GM19328 (cell line): ENCODE data around the gene ZNF888.
A peak's percentile ranks its signal among the peaks of the same experiment; 100 is the strongest.
"Not testable (repeated sequence)": the region's sequence is repeated elsewhere in the genome, so short reads cannot be mapped to it uniquely, and the experiment has no call there.

Experiments
- ATAC-seq: cut with Tn5 transposase; IDR thresholded peaks from one replicate; pipeline ENCODE4 v1.9.1; 2021; ENCODE audit warnings: mild to moderate bottlenecking, moderate library complexity; ENCODE audit not compliant: unreplicated experiment

Gene ZNF888

GRCh38 chr19:52922841-52923777 is at the start of gene ZNF888:
TSS of gene ZNF888 (minus strand) at chr19:52923428. CDS start at chr19:52917873, 5,555 bp downstream.
- ATAC-seq: peak; percentile 93

GRCh38 chr19:52967772-52968171 is 44.5 kb upstream of the ZNF888 start:
- no peak for ATAC-seq

GRCh38 chr19:52963247-52963618 is 40.0 kb upstream of the ZNF888 start:
- ATAC-seq: peak; percentile 4

GRCh38 chr19:52962394-52963246 is 39.4 kb upstream of the ZNF888 start, which contains the start of gene ZNF816:
TSS of gene ZNF816 (minus strand) at chr19:52962881. CDS start at chr19:52956089, 6,792 bp downstream.
- ATAC-seq: peak; percentile 97

- no peak for ATAC-seq
Observed at GRCh38 chr19:52961981-52962380, 38.8 kb upstream of the ZNF888 start.

GRCh38 chr19:52959613-52960295 is 36.5 kb upstream of the ZNF888 start:
- no peak for ATAC-seq

GRCh38 chr19:52957591-52957990 is 34.4 kb upstream of the ZNF888 start:
- ATAC-seq: no peak

GRCh38 chr19:52956917-52957316 is 33.7 kb upstream of the ZNF888 start:
- ATAC-seq: no peak

GRCh38 chr19:52949422-52949821 is 26.2 kb upstream of the ZNF888 start:
- ATAC-seq: no peak

- ATAC-seq: no peak
Observed at GRCh38 chr19:52948025-52948770, 25.0 kb upstream of the ZNF888 start.

GRCh38 chr19:52946322-52947310 is 23.4 kb upstream of the ZNF888 start:
- no peak for ATAC-seq

- no peak for ATAC-seq
Observed at GRCh38 chr19:52945652-52946321, 22.6 kb upstream of the ZNF888 start.

GRCh38 chr19:52944703-52945493 is 21.7 kb upstream of the ZNF888 start:
- not testable (repeated sequence) for ATAC-seq

GRCh38 chr19:52943884-52944643 is 20.8 kb upstream of the ZNF888 start:
- no peak for ATAC-seq

GRCh38 chr19:52943134-52943883 is 20.1 kb upstream of the ZNF888 start:
- ATAC-seq: no peak
